Activated CD4-positive, alpha-beta T cell treated with anti-CD3 and anti-CD28 coated beads for 36 hours (primary cell): ENCODE data around the gene CLDN24. TPM values are rescaled to one million over a fixed set of nuclear protein-coding genes. Genes with fewer than 3 reads are reported as not detected.
A peak's percentile ranks its signal among the peaks of the same experiment; 100 is the strongest.

ENCODE experiments used
- ATAC-seq: fragments of 200-7000 bp; cut with Tn5 transposase; one replicate; pipeline ENCODE4 v1.10.0; 2021; ENCODE audit warnings: mild to moderate bottlenecking, moderate library complexity
- CTCF ChIA-PET: fragments of 350-600 bp; sonication (Branson Sonifier 250); formaldehyde crosslinking; loops from one replicate; lab custom pipeline; 2021; ENCODE audit warnings: antibody characterized with exemption; lab: Charles Lee
- POLR2A ChIA-PET: fragments of 350-600 bp; sonication (Branson Sonifier 250); formaldehyde crosslinking; loops from one replicate; lab custom pipeline; 2021; ENCODE audit warnings: antibody characterized with exemption, inconsistent platforms; lab: Charles Lee
- DNase-seq: peaks from one replicate; pipeline ENCODE4 v3.0.0-alpha.2; 2020
- H3K27ac Mint-ChIP-seq: one replicate; pipeline ENCODE4 v1.8.0; 2021; ENCODE audit warnings: mixed read lengths
- H3K27me3 Mint-ChIP-seq: one replicate; pipeline ENCODE4 v1.8.0; 2021; ENCODE audit warnings: mixed read lengths
- H3K36me3 Mint-ChIP-seq: one replicate; pipeline ENCODE4 v1.8.0; 2021; ENCODE audit warnings: low read depth, mixed read lengths
- H3K4me1 Mint-ChIP-seq: one replicate; pipeline ENCODE4 v1.8.0; 2021; ENCODE audit warnings: mixed read lengths
- H3K4me3 Mint-ChIP-seq: one replicate; pipeline ENCODE4 v1.8.0; 2021; ENCODE audit warnings: mild to moderate bottlenecking, moderate library complexity, mixed read lengths
- H3K9me3 Mint-ChIP-seq: one replicate; pipeline ENCODE4 v1.8.0; 2021; ENCODE audit warnings: low read depth, mixed read lengths
- intact Hi-C, 2 experiments: fragments of 100-400 bp; cut with DNase I in 1 of 2; cut with micrococcal nuclease in 1 of 2; formaldehyde crosslinking; loops; one replicate each; pipeline versions ENCODE4 v1.14.2 to v1.15.1; 2022 to 2024; cut with DNase I, micrococcal nuclease
- total RNA-seq, 2 experiments: library from RNA; stranded (reverse); gene quantifications; one replicate each; pipeline ENCODE4 v1.2.3, GENCODE V29; 2021

CLDN24 gene
- total RNA-seq, 2 experiments from 2014 or later = not detected

GRCh38 chr4:183344523-183345255, 22.5 kb upstream of the CLDN24 start:
- ATAC-seq = no peak
- H3K27ac Mint-ChIP-seq = no peak overlapping the region
- POLR2A ChIA-PET = no interaction called here
- peaks cover 20% of the 10 kb centered on the region for H3K27me3 Mint-ChIP-seq
- intact Hi-C loops = loop anchor here in 1 of 2 experiments (5.0 kb wide), 1 partner anchor 53 kb away; no protein-coding TSS in a partner anchor
- H3K36me3 Mint-ChIP-seq = no peaks in the 10 kb centered on the region
- peaks cover 12% of the 10 kb centered on the region for H3K4me1 Mint-ChIP-seq
- H3K4me3 Mint-ChIP-seq = no peak overlapping the region
- no peak for DNase-seq
- CTCF ChIA-PET = interaction anchor here (0.7 kb wide), 1 partner anchor 188 kb away, joined by 3 read pairs; no protein-coding TSS in a partner anchor
- no peaks in the 10 kb centered on the region for H3K9me3 Mint-ChIP-seq

- no peaks in the 10 kb centered on the region for H3K9me3 Mint-ChIP-seq
- no peaks in the 10 kb centered on the region for H3K36me3 Mint-ChIP-seq
- H3K27ac Mint-ChIP-seq = no peak overlapping the region
- intact Hi-C loops = no loop called here
- H3K4me3 Mint-ChIP-seq = no peak overlapping the region
- peaks cover 17% of the 10 kb centered on the region for H3K27me3 Mint-ChIP-seq
- ATAC-seq (no peak), DNase-seq (no peak)
- ChIA-PET POLR2A (no interaction called here), CTCF (no interaction called here)
- H3K4me1 Mint-ChIP-seq = peaks cover 4% of the 10 kb centered on the region
Measured at GRCh38 chr4:183343730-183344129, 21.5 kb upstream of the CLDN24 start.

GRCh38 chr4:183342541-183343533, 20.6 kb upstream of the CLDN24 start:
- peak; percentile 23 for ATAC-seq
- CTCF ChIA-PET = interaction anchor here (0.6 kb wide), 1 partner anchor 1762 kb away, joined by 3 read pairs; no protein-coding TSS in a partner anchor
- intact Hi-C loops = no loop called here
- POLR2A ChIA-PET = interaction anchor here (0.7 kb wide), 2 partner anchors 895 to 1072 kb away, joined by 3 to 5 read pairs; no protein-coding TSS in a partner anchor
- DNase-seq = peak; percentile 14
- H3K9me3 Mint-ChIP-seq = no peaks in the 10 kb centered on the region
- no peaks in the 10 kb centered on the region for H3K36me3 Mint-ChIP-seq
- no peak overlapping the region for H3K27ac Mint-ChIP-seq
- no peak overlapping the region for H3K4me3 Mint-ChIP-seq
- H3K4me1 Mint-ChIP-seq = no peaks in the 10 kb centered on the region
- peaks cover 17% of the 10 kb centered on the region for H3K27me3 Mint-ChIP-seq

GRCh38 chr4:183337833-183338232, 15.6 kb upstream of the CLDN24 start:
- Mint-ChIP-seq H3K27ac (no peak overlapping the region), H3K36me3 (no peaks in the 10 kb centered on the region), H3K4me3 (no peak overlapping the region), H3K27me3 (peaks cover 12% of the 10 kb centered on the region), H3K9me3 (no peaks in the 10 kb centered on the region), H3K4me1 (peaks cover 5% of the 10 kb centered on the region)
- ChIA-PET POLR2A (no interaction called here), CTCF (interaction anchor here (0.7 kb wide), 1 partner anchor 684 kb away, joined by 3 read pairs; no protein-coding TSS in a partner anchor)
- intact Hi-C loops = no loop called here
- DNase-seq (no peak), ATAC-seq (no peak)

GRCh38 chr4:183337349-183337748, 15.1 kb upstream of the CLDN24 start:
- POLR2A ChIA-PET = no interaction called here
- no peak overlapping the region for H3K27ac Mint-ChIP-seq
- H3K4me3 Mint-ChIP-seq = no peak overlapping the region
- peaks cover 5% of the 10 kb centered on the region for H3K4me1 Mint-ChIP-seq
- DNase-seq = no peak
- no peak for ATAC-seq
- intact Hi-C loops = no loop called here
- no peaks in the 10 kb centered on the region for H3K9me3 Mint-ChIP-seq
- peaks cover 15% of the 10 kb centered on the region for H3K27me3 Mint-ChIP-seq
- H3K36me3 Mint-ChIP-seq = no peaks in the 10 kb centered on the region
- CTCF ChIA-PET = no interaction called here

GRCh38 chr4:183335369-183335940, 13.2 kb upstream of the CLDN24 start:
- no peaks in the 10 kb centered on the region for H3K36me3 Mint-ChIP-seq
- ChIA-PET POLR2A (no interaction called here), CTCF (no interaction called here)
- ATAC-seq (peak; percentile 49), DNase-seq (peak; percentile 12)
- no peaks in the 10 kb centered on the region for H3K9me3 Mint-ChIP-seq
- H3K4me1 Mint-ChIP-seq = peaks cover 5% of the 10 kb centered on the region
- H3K27ac Mint-ChIP-seq = no peak overlapping the region
- H3K4me3 Mint-ChIP-seq = no peak overlapping the region
- H3K27me3 Mint-ChIP-seq = peaks cover 14% of the 10 kb centered on the region
- intact Hi-C loops = no loop called here

GRCh38 chr4:183333983-183334382, 11.8 kb upstream of the CLDN24 start:
- no peak overlapping the region for H3K27ac Mint-ChIP-seq
- H3K27me3 Mint-ChIP-seq = peaks cover 14% of the 10 kb centered on the region
- H3K4me3 Mint-ChIP-seq = no peak overlapping the region
- no peak for DNase-seq
- ChIA-PET CTCF (no interaction called here), POLR2A (no interaction called here)
- H3K9me3 Mint-ChIP-seq = no peaks in the 10 kb centered on the region
- intact Hi-C loops = no loop called here
- H3K4me1 Mint-ChIP-seq = peaks cover 5% of the 10 kb centered on the region
- ATAC-seq = no peak
- no peaks in the 10 kb centered on the region for H3K36me3 Mint-ChIP-seq

GRCh38 chr4:183333202-183333601, 11.0 kb upstream of the CLDN24 start:
- Mint-ChIP-seq H3K27me3 (peaks cover 14% of the 10 kb centered on the region), H3K4me3 (no peak overlapping the region), H3K9me3 (no peaks in the 10 kb centered on the region), H3K36me3 (no peaks in the 10 kb centered on the region), H3K27ac (no peak overlapping the region), H3K4me1 (peaks cover 5% of the 10 kb centered on the region)
- CTCF ChIA-PET = no interaction called here
- intact Hi-C loops = no loop called here
- ATAC-seq = no peak
- POLR2A ChIA-PET = no interaction called here
- no peak for DNase-seq

- ATAC-seq (no peak), DNase-seq (no peak)
- POLR2A ChIA-PET = no interaction called here
- Mint-ChIP-seq H3K9me3 (no peaks in the 10 kb centered on the region), H3K4me1 (peaks cover 5% of the 10 kb centered on the region), H3K36me3 (no peaks in the 10 kb centered on the region), H3K27ac (no peak overlapping the region), H3K4me3 (no peak overlapping the region), H3K27me3 (peaks cover 14% of the 10 kb centered on the region)
- intact Hi-C loops = no loop called here
- CTCF ChIA-PET = no interaction called here
Measured at GRCh38 chr4:183332447-183332846, 10.2 kb upstream of the CLDN24 start.

- POLR2A ChIA-PET = no interaction called here
- Mint-ChIP-seq H3K27me3 (peaks cover 14% of the 10 kb centered on the region), H3K27ac (no peak overlapping the region), H3K4me1 (peaks cover 5% of the 10 kb centered on the region), H3K9me3 (peaks cover 2% of the 10 kb centered on the region), H3K36me3 (no peaks in the 10 kb centered on the region), H3K4me3 (no peak overlapping the region)
- no peak for DNase-seq
- CTCF ChIA-PET = interaction anchor here (0.5 kb wide), 1 partner anchor 105 kb away, joined by 3 read pairs; no protein-coding TSS in a partner anchor
- intact Hi-C loops = no loop called here
- ATAC-seq = no peak
Measured at GRCh38 chr4:183330841-183331240, 8.6 kb upstream of the CLDN24 start.
